Prostate gland (tissue), 2 donors: ENCODE data around the gene ADM. TPM values are rescaled to one million over a fixed set of nuclear protein-coding genes. Genes with fewer than 3 reads are reported as not detected.

Source experiments
- DNase-seq: peaks from one replicate; pipeline ENCODE4 v3.0.0-alpha.2; 2019; ENCODE audit warnings: low spot score
- H3K27ac ChIP-seq, 2 donors: fragments of 200-600 bp; sonication (generic); 2 replicates each; pipeline ENCODE4 v1.5.1; 2017 to 2019
- H3K27me3 ChIP-seq: fragments of 200-600 bp; sonication (generic); replicated peaks from 2 replicates; pipeline ENCODE4 v1.5.1; 2019; ENCODE audit not compliant: insufficient read depth
- H3K36me3 ChIP-seq, 2 donors: fragments of 200-600 bp; sonication (generic); 1 replicate in 1 of 2; 2 replicates in 1 of 2; pipeline versions ENCODE4 v1.5.1 to v1.8.1; 2017 to 2019
- H3K4me1 ChIP-seq: fragments of 200-600 bp; sonication (generic); replicated peaks from 2 replicates; pipeline ENCODE4 v1.5.1; 2019
- H3K4me3 ChIP-seq, 2 donors: fragments of 200-600 bp; sonication (generic); 2 replicates each; pipeline ENCODE4 v1.5.1; 2017 to 2019
- H3K9me3 ChIP-seq: fragments of 200-600 bp; sonication (generic); 2 replicates; pipeline ENCODE4 v1.5.1; 2017
- POLR2A ChIP-seq: fragments of 450-650 bp; IDR thresholded peaks from one replicate; pipeline ENCODE4 v1.6.1; 2016; ENCODE audit warnings: antibody characterized with exemption, mild to moderate bottlenecking
- POLR2AphosphoS5 ChIP-seq: sonication (generic); formaldehyde crosslinking; IDR thresholded peaks from one replicate; pipeline ENCODE4 v1.6.1; 2017; ENCODE audit warnings: antibody characterized with exemption
- WGBS: methylation state at CpG from one replicate; pipeline ENCODE4 v1.1.5; 2018; 5-methylcytosine and 5-hydroxymethylcytosine counted together
- intact Hi-C: fragments of 100-400 bp; cut with DNase I; formaldehyde crosslinking; loops from one replicate; pipeline ENCODE4 v1.14.2; 2022
- total RNA-seq, 2 donors: library from RNA; depleted of rRNA; stranded (reverse); fragments of >200 nt; gene quantifications; one replicate each; pipeline ENCODE4 v1.1.0, GENCODE V29; 2016
- TF ChIP-seq, protein P1 (sequence below), 4 experiments: fragments of 200-600 bp in 2 of 4; fragments of 450-650 bp in 2 of 4; sonication (generic) in 2 of 4; IDR thresholded peaks; 1 replicate in 3 of 4; 2 replicates in 1 of 4; pipeline ENCODE4 v1.5.1; 2016 to 2019; ENCODE audit warnings: antibody characterized with exemption in 4 of 4, mild to moderate bottlenecking in 2 of 4, moderate library complexity in 2 of 4

The ADM gene, protein sequence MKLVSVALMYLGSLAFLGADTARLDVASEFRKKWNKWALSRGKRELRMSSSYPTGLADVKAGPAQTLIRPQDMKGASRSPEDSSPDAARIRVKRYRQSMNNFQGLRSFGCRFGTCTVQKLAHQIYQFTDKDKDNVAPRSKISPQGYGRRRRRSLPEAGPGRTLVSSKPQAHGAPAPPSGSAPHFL
- 10 to 100 TPM; 20.4 to 33.7 TPM for total RNA-seq

DNA sequence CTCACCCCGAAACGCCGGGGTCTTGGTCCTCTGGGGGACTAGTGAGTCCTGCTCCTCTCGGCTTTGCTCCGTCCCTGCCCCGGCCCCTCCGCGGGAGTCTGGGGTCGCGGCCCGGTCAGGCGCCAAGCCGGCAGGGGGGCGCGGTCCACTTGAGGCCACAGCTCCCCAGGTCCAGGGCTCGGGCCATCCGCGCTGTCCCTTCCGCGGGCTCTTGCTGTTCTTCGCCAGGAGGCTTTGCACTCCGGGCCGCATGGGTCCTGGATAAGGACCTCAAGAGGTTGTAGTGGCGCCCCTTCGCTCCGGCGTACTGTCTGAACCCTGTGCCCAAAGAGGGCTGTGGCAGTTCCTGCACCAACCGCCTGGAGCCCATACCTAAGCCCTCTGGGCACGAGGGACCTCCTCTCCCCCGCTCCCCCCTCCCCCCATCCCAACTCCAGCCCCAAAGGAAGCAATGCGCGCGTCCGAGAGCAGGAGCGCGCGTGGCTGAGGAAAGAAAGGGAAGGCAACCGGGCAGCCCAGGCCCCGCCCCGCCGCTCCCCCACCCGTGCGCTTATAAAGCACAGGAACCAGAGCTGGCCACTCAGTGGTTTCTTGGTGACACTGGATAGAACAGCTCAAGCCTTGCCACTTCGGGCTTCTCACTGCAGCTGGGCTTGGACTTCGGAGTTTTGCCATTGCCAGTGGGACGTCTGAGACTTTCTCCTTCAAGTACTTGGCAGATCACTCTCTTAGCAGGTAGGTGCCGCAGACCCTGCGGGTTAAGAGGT, at the start of gene ADM:
TSS of gene ADM (plus strand) at position 579 of the 767 bp plus-strand sequence. CDS start 628 bp downstream, outside the sequence.
- peak; percentile 93 for DNase-seq
- 2% methylated on average over 48 of the region's 48 CpGs for WGBS
- H3K27ac ChIP-seq: peak within 1 kb of the TSS; percentile 95 to 96
- peaks cover 11% of the 10 kb centered on the region for H3K4me1 ChIP-seq
- H3K9me3 ChIP-seq: no peaks in the 10 kb centered on the region
- H3K4me3 ChIP-seq: peak within 1 kb of the TSS; percentile 54 to 58
- no peaks in the 10 kb centered on the region for H3K27me3 ChIP-seq
- TF ChIP-seq POLR2A: peak; percentile 94
- TF ChIP-seq POLR2AphosphoS5: peak; percentile 92
- TF ChIP-seq, protein P1, sequence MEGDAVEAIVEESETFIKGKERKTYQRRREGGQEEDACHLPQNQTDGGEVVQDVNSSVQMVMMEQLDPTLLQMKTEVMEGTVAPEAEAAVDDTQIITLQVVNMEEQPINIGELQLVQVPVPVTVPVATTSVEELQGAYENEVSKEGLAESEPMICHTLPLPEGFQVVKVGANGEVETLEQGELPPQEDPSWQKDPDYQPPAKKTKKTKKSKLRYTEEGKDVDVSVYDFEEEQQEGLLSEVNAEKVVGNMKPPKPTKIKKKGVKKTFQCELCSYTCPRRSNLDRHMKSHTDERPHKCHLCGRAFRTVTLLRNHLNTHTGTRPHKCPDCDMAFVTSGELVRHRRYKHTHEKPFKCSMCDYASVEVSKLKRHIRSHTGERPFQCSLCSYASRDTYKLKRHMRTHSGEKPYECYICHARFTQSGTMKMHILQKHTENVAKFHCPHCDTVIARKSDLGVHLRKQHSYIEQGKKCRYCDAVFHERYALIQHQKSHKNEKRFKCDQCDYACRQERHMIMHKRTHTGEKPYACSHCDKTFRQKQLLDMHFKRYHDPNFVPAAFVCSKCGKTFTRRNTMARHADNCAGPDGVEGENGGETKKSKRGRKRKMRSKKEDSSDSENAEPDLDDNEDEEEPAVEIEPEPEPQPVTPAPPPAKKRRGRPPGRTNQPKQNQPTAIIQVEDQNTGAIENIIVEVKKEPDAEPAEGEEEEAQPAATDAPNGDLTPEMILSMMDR (IDR thresholded peaks at IDR 0.05): peak; percentile 27 to 75 (median 54)
- intact Hi-C loops: loop anchor here (1.0 to 10.0 kb wide), 6 partner anchors 97 to 730 kb away; partner anchors contain the start of gene WEE1
- no peaks in the 10 kb centered on the region for H3K36me3 ChIP-seq

DNA sequence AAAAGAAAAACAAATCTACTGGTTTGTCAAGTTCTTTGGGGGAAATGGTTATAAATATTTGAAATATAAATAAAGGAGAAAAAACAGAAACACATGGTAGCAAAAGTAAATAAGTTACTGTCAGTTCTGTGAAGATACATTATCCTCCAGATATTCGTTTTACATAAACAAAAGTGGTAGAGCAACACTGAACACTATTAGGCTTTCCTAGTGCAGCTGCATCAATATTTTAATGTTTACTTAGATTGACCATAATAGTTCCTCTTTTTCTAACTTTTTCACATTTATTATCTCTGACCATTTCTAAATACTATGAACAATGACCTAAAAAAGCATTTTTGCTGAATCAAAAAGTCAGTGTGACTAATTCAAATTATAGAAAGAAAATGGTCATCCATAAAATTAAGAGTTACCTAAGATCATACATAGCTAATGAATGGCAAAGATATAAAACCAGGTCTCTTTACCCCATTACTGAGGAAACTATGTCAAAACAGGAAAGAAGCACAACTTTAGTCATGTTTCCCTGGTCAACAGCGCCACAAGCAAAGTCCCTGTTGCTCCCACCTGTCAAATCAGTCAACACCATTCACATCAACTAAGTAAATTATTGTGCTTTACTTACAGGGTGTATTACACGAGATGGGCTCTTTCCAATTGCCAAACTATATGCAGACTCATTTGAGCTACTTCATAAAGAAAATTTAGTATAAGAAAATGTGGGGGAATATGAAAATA, 49.3 kb upstream of the ADM start:
- intact Hi-C loops: no loop called here
- no peak overlapping the region for H3K4me3 ChIP-seq
- H3K9me3 ChIP-seq: no peaks in the 10 kb centered on the region
- H3K4me1 ChIP-seq: no peaks in the 10 kb centered on the region
- no peaks in the 10 kb centered on the region for H3K27me3 ChIP-seq
- DNase-seq: no peak
- 65% methylated on average over 3 of the region's 3 CpGs for WGBS
- no peaks in the 10 kb centered on the region for H3K36me3 ChIP-seq
- no peak for TF ChIP-seq POLR2A
- TF ChIP-seq, protein P1 (IDR thresholded peaks at IDR 0.05): no peak
- no peak for TF ChIP-seq POLR2AphosphoS5
- H3K27ac ChIP-seq: no peak overlapping the region

DNA sequence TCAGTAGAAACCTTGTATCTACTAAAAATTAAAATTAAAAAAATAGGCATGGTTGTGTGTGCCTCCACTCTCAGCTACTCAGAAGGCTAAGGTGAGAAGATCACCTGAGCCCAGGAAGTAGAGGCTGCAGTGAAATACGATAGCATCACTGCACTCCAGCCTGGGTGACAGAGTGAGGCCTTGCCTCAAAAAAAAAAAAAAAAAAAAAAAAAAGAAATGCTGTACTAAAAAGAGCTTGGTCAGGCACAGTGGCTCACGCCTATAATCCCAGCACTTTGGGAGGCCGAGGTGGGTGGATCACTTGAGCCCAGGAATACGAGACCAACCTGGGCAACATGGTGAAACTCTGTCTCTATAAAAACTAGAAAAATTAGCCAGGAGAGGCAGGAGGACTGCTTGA, 47.4 kb upstream of the ADM start:
- 90% methylated on average over 4 of the region's 4 CpGs for WGBS
- TF ChIP-seq, protein P1 (IDR thresholded peaks at IDR 0.05): no peak
- TF ChIP-seq POLR2A: no peak
- TF ChIP-seq POLR2AphosphoS5: no peak
- no peaks in the 10 kb centered on the region for H3K27me3 ChIP-seq
- H3K36me3 ChIP-seq: no peaks in the 10 kb centered on the region
- no peaks in the 10 kb centered on the region for H3K4me1 ChIP-seq
- intact Hi-C loops: no loop called here
- no peaks in the 10 kb centered on the region for H3K9me3 ChIP-seq
- no peak overlapping the region for H3K4me3 ChIP-seq
- no peak for DNase-seq
- no peak overlapping the region for H3K27ac ChIP-seq

DNA sequence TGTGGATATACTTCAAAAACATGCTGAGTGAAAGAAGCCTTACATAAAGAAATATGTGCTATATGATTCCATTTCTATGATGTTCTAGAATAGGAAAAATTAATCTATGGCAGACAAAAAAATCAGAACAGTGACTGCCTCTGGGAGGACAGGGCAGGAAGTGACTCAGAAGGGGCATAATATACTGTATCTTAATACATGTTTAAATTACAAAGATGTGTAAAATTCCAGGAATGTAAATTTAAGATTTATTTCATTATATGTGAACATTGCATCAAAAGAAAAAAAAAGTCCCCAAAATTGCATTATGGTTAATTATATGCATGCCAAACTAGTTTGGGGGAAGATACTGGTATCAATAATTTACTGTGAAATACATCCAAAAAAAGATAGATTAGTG, 43.1 kb upstream of the ADM start:
- no peak for DNase-seq
- Histone ChIP-seq H3K9me3 (no peaks in the 10 kb centered on the region), H3K27me3 (no peaks in the 10 kb centered on the region), H3K4me1 (no peaks in the 10 kb centered on the region), H3K27ac (no peak overlapping the region), H3K36me3 (no peaks in the 10 kb centered on the region), H3K4me3 (no peak overlapping the region)
- TF ChIP-seq POLR2A (no peak), POLR2AphosphoS5 (no peak)
- TF ChIP-seq, protein P1 (IDR thresholded peaks at IDR 0.05): no peak
- intact Hi-C loops: no loop called here
